Tibial nerve (tissue), 4 donors: Measurements from ENCODE around the gene SHKBP1.

ENCODE experiments used
- CTCF ChIP-seq, 5 experiments: fragments of 200-600 bp in 3 of 5; fragments of 450-650 bp in 2 of 5; sonication (generic) in 3 of 5; IDR thresholded peaks; one replicate each; pipeline ENCODE4 v1.5.1; 2016 to 2019; ENCODE audit warnings: antibody characterized with exemption in 5 of 5, mild to moderate bottlenecking in 3 of 5, moderate library complexity in 2 of 5
- EP300 ChIP-seq, 2 donors: sonication (generic); formaldehyde crosslinking; IDR thresholded peaks; one replicate each; pipeline ENCODE4 v1.6.1; 2017; ENCODE audit warnings: antibody characterized with exemption in 2 of 2, mild to moderate bottlenecking in 1 of 2
- POLR2A ChIP-seq, 2 donors: fragments of 450-650 bp; IDR thresholded peaks; one replicate each; pipeline ENCODE4 v1.6.1; 2017; ENCODE audit warnings: antibody characterized with exemption in 2 of 2, mild to moderate bottlenecking in 2 of 2, moderate library complexity in 2 of 2

GRCh38 chr19:40603071-40603388, 26.4 kb downstream of the SHKBP1 start:
- no peak for TF ChIP-seq CTCF (IDR thresholded peaks at IDR 0.05)
- TF ChIP-seq POLR2A (IDR thresholded peaks at IDR 0.05), result no peak
- no peak for TF ChIP-seq EP300 (IDR thresholded peaks at IDR 0.05)
